Uterus (tissue), 2 donors: ENCODE measurements around the gene PPP2R5A.

Experiments used
- POLR2A ChIP-seq, 2 donors: fragments of 450-650 bp; IDR thresholded peaks; one replicate each; pipeline ENCODE4 v1.6.1; 2016; ENCODE audit warnings: antibody characterized with exemption in 2 of 2, mild to moderate bottlenecking in 1 of 2, moderate library complexity in 1 of 2
- TF ChIP-seq, protein P1 (sequence below), 4 experiments: fragments of 200-600 bp in 2 of 4; fragments of 450-650 bp in 2 of 4; sonication (generic) in 2 of 4; IDR thresholded peaks; one replicate each; pipeline ENCODE4 v1.5.1; 2016 to 2019; ENCODE audit warnings: antibody characterized with exemption in 4 of 4, mild to moderate bottlenecking in 2 of 4, moderate library complexity in 1 of 4

DNA sequence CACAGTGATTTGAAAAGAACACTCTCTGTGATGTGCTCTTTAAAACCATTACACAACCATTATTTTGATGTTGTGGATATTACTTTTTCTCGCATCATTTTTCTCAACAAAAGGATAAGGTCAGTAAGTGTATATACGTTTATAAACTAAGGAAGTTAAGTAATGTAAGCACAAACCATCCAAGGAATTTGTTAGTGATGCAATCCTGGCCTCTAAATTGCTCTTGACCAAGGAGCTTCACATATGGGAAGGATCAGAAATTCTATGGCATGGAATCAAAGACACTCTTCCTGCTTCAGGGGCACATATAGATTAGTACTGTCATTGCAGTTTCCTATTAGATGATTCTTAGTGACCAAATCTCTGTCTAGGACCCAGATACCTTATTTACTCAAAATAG lies 3.6 kb upstream of the PPP2R5A start:
- TF ChIP-seq, protein P1, sequence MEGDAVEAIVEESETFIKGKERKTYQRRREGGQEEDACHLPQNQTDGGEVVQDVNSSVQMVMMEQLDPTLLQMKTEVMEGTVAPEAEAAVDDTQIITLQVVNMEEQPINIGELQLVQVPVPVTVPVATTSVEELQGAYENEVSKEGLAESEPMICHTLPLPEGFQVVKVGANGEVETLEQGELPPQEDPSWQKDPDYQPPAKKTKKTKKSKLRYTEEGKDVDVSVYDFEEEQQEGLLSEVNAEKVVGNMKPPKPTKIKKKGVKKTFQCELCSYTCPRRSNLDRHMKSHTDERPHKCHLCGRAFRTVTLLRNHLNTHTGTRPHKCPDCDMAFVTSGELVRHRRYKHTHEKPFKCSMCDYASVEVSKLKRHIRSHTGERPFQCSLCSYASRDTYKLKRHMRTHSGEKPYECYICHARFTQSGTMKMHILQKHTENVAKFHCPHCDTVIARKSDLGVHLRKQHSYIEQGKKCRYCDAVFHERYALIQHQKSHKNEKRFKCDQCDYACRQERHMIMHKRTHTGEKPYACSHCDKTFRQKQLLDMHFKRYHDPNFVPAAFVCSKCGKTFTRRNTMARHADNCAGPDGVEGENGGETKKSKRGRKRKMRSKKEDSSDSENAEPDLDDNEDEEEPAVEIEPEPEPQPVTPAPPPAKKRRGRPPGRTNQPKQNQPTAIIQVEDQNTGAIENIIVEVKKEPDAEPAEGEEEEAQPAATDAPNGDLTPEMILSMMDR (IDR thresholded peaks at IDR 0.05), result no peak
- no peak for TF ChIP-seq POLR2A (IDR thresholded peaks at IDR 0.05)
